Activated CD4-positive, alpha-beta T cell treated with anti-CD3 and anti-CD28 coated beads, Interleukin-2, amount 50 U/mL, for 48 hours (primary cell): ENCODE data around the gene CCL16.
"Not testable (repeated sequence)": the region's sequence is repeated elsewhere in the genome, so short reads cannot be mapped to it uniquely, and the experiment has no call there.

ENCODE experiments used
- DNase-seq, 2 experiments: peaks; one replicate each; pipeline ENCODE4 v3.0.0-alpha.2; 2020

CCL16 gene

GRCh38 chr17:35981246-35981645 is at the start of gene CCL16:
Gene CCL16, minus strand, starts transcription at chr17:35981497. Its CDS starts 77 bp downstream, at chr17:35981420.
- DNase-seq: no peak

GRCh38 chr17:36030956-36031355 is 49.7 kb upstream of the CCL16 start:
- no peak for DNase-seq

GRCh38 chr17:36027761-36028160 is 46.5 kb upstream of the CCL16 start:
- DNase-seq: no peak

GRCh38 chr17:36024106-36024869 is 43.0 kb upstream of the CCL16 start:
- no peak for DNase-seq

- no peak for DNase-seq
These were observed 38.1 kb upstream of the CCL16 start for GRCh38 chr17:36019423-36019822.

GRCh38 chr17:36017799-36018198 is 36.5 kb upstream of the CCL16 start, which contains the start of gene CCL23:
Gene CCL23, minus strand, starts transcription at chr17:36017972. Its CDS starts 75 bp downstream, at chr17:36017897.
- no peak for DNase-seq

- no peak for DNase-seq
These were observed 35.3 kb upstream of the CCL16 start for GRCh38 chr17:36016555-36016954.

GRCh38 chr17:36015895-36016294 is 34.6 kb upstream of the CCL16 start:
- DNase-seq: not testable (repeated sequence)

- no peak for DNase-seq
These were observed 33.6 kb upstream of the CCL16 start for GRCh38 chr17:36014946-36015345.

GRCh38 chr17:36011201-36011600 is 29.9 kb upstream of the CCL16 start:
- DNase-seq: no peak

- peak; percentile 3 to 22 for DNase-seq
These were observed 27.8 kb upstream of the CCL16 start for GRCh38 chr17:36008998-36009665.

GRCh38 chr17:36004594-36005108 is 23.4 kb upstream of the CCL16 start:
- DNase-seq: no peak

GRCh38 chr17:36002631-36003030 is 21.3 kb upstream of the CCL16 start:
- no peak for DNase-seq

GRCh38 chr17:36001862-36002603 is 20.7 kb upstream of the CCL16 start:
- no peak for DNase-seq

GRCh38 chr17:36001110-36001771 is 19.9 kb upstream of the CCL16 start, which contains the start of gene CCL15:
Gene CCL15, minus strand, starts transcription at chr17:36001553. Its CDS starts 61 bp downstream, at chr17:36001492.
- no peak for DNase-seq

GRCh38 chr17:36000732-36001109 is 19.4 kb upstream of the CCL16 start:
- no peak for DNase-seq

GRCh38 chr17:35998756-35999155 is 17.5 kb upstream of the CCL16 start:
- DNase-seq: no peak

- DNase-seq: no peak
These were observed 16.8 kb upstream of the CCL16 start for GRCh38 chr17:35998018-35998545.

- DNase-seq: not testable (repeated sequence)
These were observed 14.0 kb upstream of the CCL16 start for GRCh38 chr17:35995346-35995745.

- no peak for DNase-seq
These were observed 9.8 kb upstream of the CCL16 start for GRCh38 chr17:35991075-35991474.

GRCh38 chr17:35988164-35988563 is 6.9 kb upstream of the CCL16 start:
- DNase-seq: no peak

GRCh38 chr17:35986643-35987042 is 5.3 kb upstream of the CCL16 start, which contains the start of gene CCL14:
Gene CCL14, minus strand, starts transcription at chr17:35986729. Its CDS starts 80 bp downstream, at chr17:35986649.
- DNase-seq: no peak
